ENCODE data around the gene TMEM52.

DNA sequence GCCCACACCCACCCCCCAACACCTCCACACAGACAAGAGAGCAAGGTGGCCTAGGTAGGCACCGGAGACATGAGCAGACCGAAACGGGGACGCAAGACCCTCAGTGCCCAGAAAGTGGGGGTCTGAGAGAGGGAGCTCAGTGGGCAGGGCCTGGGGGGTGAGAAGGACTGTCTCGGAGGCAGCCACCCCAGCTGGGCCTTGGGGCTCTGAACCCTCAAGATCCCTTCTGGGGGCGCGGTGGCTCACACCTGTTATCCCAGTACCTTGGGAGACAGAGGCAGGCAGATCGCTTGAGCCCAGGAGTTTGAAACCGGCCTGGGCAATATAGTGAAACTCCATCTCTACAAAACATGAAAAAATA, 19.1 kb downstream of the TMEM52 start:
- no peak for TF ChIP-seq ZNF565 (CRISPR knock-in tag; conservative IDR thresholded peaks at IDR 0.05; ENCODE audit: low read depth)
- TF ChIP-seq CSDC2 (CRISPR knock-in tag; IDR thresholded peaks at IDR 0.05), result no peak
- no peak for TF ChIP-seq ZNF8 (CRISPR knock-in tag; IDR thresholded peaks at IDR 0.05)
- no peak for TF ChIP-seq ZC3H10 (CRISPR knock-in tag; IDR thresholded peaks at IDR 0.05)
- TF ChIP-seq ARNTL (CRISPR knock-in tag; IDR thresholded peaks at IDR 0.05; ENCODE audit: borderline replicate concordance, low read depth), result no peak
- TF ChIP-seq ESRRG (CRISPR knock-in tag; IDR thresholded peaks at IDR 0.05), result no peak
- TF ChIP-seq PPARA (CRISPR knock-in tag; IDR thresholded peaks at IDR 0.05; ENCODE audit: borderline replicate concordance), result no peak
- no peak for TF ChIP-seq BACH2 (CRISPR knock-in tag; IDR thresholded peaks at IDR 0.05; ENCODE audit: borderline replicate concordance)
- TF ChIP-seq PATZ1 (CRISPR knock-in tag; IDR thresholded peaks at IDR 0.05; ENCODE audit: borderline replicate concordance), result no peak
- no peak for TF ChIP-seq RARB (CRISPR knock-in tag; IDR thresholded peaks at IDR 0.05)
- no peak for TF ChIP-seq TCF4 (CRISPR knock-in tag; IDR thresholded peaks at IDR 0.05; ENCODE audit: borderline replicate concordance)
- TF ChIP-seq, protein P1, sequence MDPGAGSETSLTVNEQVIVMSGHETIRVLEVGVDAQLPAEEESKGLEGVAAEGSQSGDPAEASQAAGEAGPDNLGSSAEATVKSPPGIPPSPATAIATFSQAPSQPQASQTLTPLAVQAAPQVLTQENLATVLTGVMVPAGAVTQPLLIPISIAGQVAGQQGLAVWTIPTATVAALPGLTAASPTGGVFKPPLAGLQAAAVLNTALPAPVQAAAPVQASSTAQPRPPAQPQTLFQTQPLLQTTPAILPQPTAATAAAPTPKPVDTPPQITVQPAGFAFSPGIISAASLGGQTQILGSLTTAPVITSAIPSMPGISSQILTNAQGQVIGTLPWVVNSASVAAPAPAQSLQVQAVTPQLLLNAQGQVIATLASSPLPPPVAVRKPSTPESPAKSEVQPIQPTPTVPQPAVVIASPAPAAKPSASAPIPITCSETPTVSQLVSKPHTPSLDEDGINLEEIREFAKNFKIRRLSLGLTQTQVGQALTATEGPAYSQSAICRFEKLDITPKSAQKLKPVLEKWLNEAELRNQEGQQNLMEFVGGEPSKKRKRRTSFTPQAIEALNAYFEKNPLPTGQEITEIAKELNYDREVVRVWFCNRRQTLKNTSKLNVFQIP (CRISPR knock-in tag; IDR thresholded peaks at IDR 0.05; ENCODE audit: borderline replicate concordance, low read depth), result no peak
- no peak for TF ChIP-seq TOX (CRISPR knock-in tag; IDR thresholded peaks at IDR 0.05; ENCODE audit: borderline replicate concordance)
- TF ChIP-seq, protein P2, sequence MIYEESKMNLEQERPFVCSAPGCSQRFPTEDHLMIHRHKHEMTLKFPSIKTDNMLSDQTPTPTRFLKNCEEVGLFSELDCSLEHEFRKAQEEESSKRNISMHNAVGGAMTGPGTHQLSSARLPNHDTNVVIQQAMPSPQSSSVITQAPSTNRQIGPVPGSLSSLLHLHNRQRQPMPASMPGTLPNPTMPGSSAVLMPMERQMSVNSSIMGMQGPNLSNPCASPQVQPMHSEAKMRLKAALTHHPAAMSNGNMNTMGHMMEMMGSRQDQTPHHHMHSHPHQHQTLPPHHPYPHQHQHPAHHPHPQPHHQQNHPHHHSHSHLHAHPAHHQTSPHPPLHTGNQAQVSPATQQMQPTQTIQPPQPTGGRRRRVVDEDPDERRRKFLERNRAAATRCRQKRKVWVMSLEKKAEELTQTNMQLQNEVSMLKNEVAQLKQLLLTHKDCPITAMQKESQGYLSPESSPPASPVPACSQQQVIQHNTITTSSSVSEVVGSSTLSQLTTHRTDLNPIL (CRISPR knock-in tag; IDR thresholded peaks at IDR 0.05; ENCODE audit: low read depth), result no peak

Data from SK-N-SH treated with all-trans-retinoic acid at 6 μM for 48 hours (cell line).